Left lung (tissue), 10 donors: Measurements from ENCODE around the gene LMX1B. TPM values are rescaled to one million over a fixed set of nuclear protein-coding genes. Genes with fewer than 3 reads are reported as not detected.
"Not testable (repeated sequence)": the region's sequence is repeated elsewhere in the genome, so short reads cannot be mapped to it uniquely, and the experiment has no call there.

Source experiments
- ATAC-seq: fragments of 200-7000 bp; cut with Tn5 transposase; one replicate; pipeline ENCODE4 v1.9.1; 2020; ENCODE audit warnings: moderate library complexity
- DNase-seq, 4 donors: peaks; one replicate each; pipeline ENCODE4 v3.0.0-alpha.2; 2013 to 2020
- H3K27ac ChIP-seq, 2 donors: fragments of 200-600 bp; sonication (generic) in 1 of 2; one replicate each; pipeline versions ENCODE4 v1.5.0 to v1.8.0; 2020 to 2021
- H3K27me3 ChIP-seq, 2 donors: fragments of 200-600 bp; sonication (generic) in 1 of 2; one replicate each; pipeline versions ENCODE4 v1.5.0 to v1.8.0; 2020 to 2021
- H3K36me3 ChIP-seq, 2 donors: fragments of 200-600 bp; sonication (generic) in 1 of 2; one replicate each; pipeline versions ENCODE4 v1.5.0 to v1.8.0; 2020 to 2021
- H3K4me1 ChIP-seq, 2 donors: fragments of 200-600 bp; one replicate each; pipeline ENCODE4 v1.8.0; 2021
- H3K4me3 ChIP-seq, 2 donors: fragments of 200-600 bp; sonication (generic) in 1 of 2; one replicate each; pipeline versions ENCODE4 v1.5.0 to v1.8.0; 2020 to 2021; ENCODE audit warnings: mild to moderate bottlenecking in 1 of 2
- H3K9me3 ChIP-seq, 2 donors: fragments of 200-600 bp; sonication (generic) in 1 of 2; one replicate each; pipeline versions ENCODE4 v1.5.0 to v1.8.0; 2020 to 2021
- CTCF ChIP-seq, 2 donors: fragments of 200-600 bp; sonication (generic) in 1 of 2; IDR thresholded peaks; one replicate each; pipeline versions ENCODE4 v1.5.0 to v1.8.0; 2021; ENCODE audit warnings: antibody characterized with exemption in 2 of 2
- intact Hi-C, 2 donors: fragments of 100-400 bp; cut with DNase I; formaldehyde crosslinking; loops; one replicate each; pipeline versions ENCODE4 v1.11.2 to v1.14.2; 2022
- polyA plus RNA-seq, 6 donors: library from polyadenylated mRNA; unstranded; fragments of 120-200 nt; gene quantifications; one replicate each; pipeline ENCODE4 v1.2.1, GENCODE V29; 2013; ENCODE audit not compliant: insufficient read length in 6 of 6
- total RNA-seq, 2 donors: library from RNA; stranded (reverse); fragmentation: NEBNext Ultra II Directional; extraction: Animal tissue kit (Norgen Biotek cat#: 25700); gene quantifications; one replicate each; pipeline ENCODE4 v1.2.1, GENCODE V29; 2021
- donor health status: DM: no; HTN: yes; CAD: no.
- donor health status: DM: no; HTN: no; CAD: no.

Gene LMX1B
- total and polyA plus RNA-seq, 8 donors: 0.05 to 0.31 (median 0.20) TPM; not detected in 1

GRCh38 chr9:126704892-126705766, 91.4 kb downstream of the LMX1B start:
- ATAC-seq (peak; percentile 93), DNase-seq (peak; percentile 57 to 92 (median 78))
- Histone ChIP-seq H3K9me3 (no peaks in the 10 kb centered on the region), H3K36me3 (no peaks in the 10 kb centered on the region), H3K27me3 (peaks cover 11 to 82% of the 10 kb centered on the region in 2 donors), H3K27ac (no peak overlapping the region), H3K4me3 (peak overlapping the region in 1 of 2 donors; percentile 11), H3K4me1 (peaks cover 8 to 9% of the 10 kb centered on the region in 2 donors)
- intact Hi-C loops: loop anchor here in 1 of 2 donors (5.0 kb wide), 1 partner anchor 77 kb away; no protein-coding TSS in a partner anchor
- TF ChIP-seq CTCF (IDR thresholded peaks at IDR 0.05): peak; percentile 75 to 79

GRCh38 chr9:126705767-126706697, 92.3 kb downstream of the LMX1B start:
- peak; percentile 45 to 72 for TF ChIP-seq CTCF (IDR thresholded peaks at IDR 0.05)
- intact Hi-C loops: loop anchor here in 1 of 2 donors (5.0 kb wide), 1 partner anchor 76 kb away; no protein-coding TSS in a partner anchor
- Histone ChIP-seq H3K27me3 (peaks cover 11 to 77% of the 10 kb centered on the region in 2 donors), H3K9me3 (no peaks in the 10 kb centered on the region), H3K27ac (no peak overlapping the region), H3K4me3 (peak overlapping the region in 1 of 2 donors; percentile 11), H3K4me1 (peaks cover 8 to 9% of the 10 kb centered on the region in 2 donors), H3K36me3 (no peaks in the 10 kb centered on the region)
- DNase-seq (peak in 2 of 4 donors; percentile 60 to 88), ATAC-seq (peak; percentile 75)

- H3K36me3 ChIP-seq: no peaks in the 10 kb centered on the region
- no peak for ATAC-seq
- H3K9me3 ChIP-seq: no peaks in the 10 kb centered on the region
- no peak overlapping the region for H3K27ac ChIP-seq
- peaks cover 11 to 70% of the 10 kb centered on the region in 2 donors for H3K27me3 ChIP-seq
- H3K4me1 ChIP-seq: peaks cover 8 to 9% of the 10 kb centered on the region in 2 donors
- DNase-seq: no peak
- no peak for TF ChIP-seq CTCF (IDR thresholded peaks at IDR 0.05)
- intact Hi-C loops: loop anchor here in 1 of 2 donors (5.0 kb wide), 1 partner anchor 76 kb away; no protein-coding TSS in a partner anchor
- H3K4me3 ChIP-seq: no peak overlapping the region
Measured at GRCh38 chr9:126706698-126707053, 92.9 kb downstream of the LMX1B start.

GRCh38 chr9:126707083-126707482, 93.4 kb downstream of the LMX1B start:
- H3K27me3 ChIP-seq: peaks cover 11 to 66% of the 10 kb centered on the region in 2 donors
- no peak for TF ChIP-seq CTCF (IDR thresholded peaks at IDR 0.05)
- intact Hi-C loops: loop anchor here in 1 of 2 donors (5.0 kb wide), 1 partner anchor 75 kb away; no protein-coding TSS in a partner anchor

GRCh38 chr9:126707712-126708111, 94.0 kb downstream of the LMX1B start:
- not testable (repeated sequence) for H3K36me3 ChIP-seq, DNase-seq, ATAC-seq, H3K4me1 ChIP-seq, H3K4me3 ChIP-seq, H3K9me3 ChIP-seq, H3K27ac ChIP-seq
- intact Hi-C loops: loop anchor here in 1 of 2 donors (5.0 kb wide), 1 partner anchor 75 kb away; no protein-coding TSS in a partner anchor
- H3K27me3 ChIP-seq: peaks cover 11 to 60% of the 10 kb centered on the region in 2 donors

More at GRCh38 chr9:126707083-126707482, 93.4 kb downstream of the LMX1B start:
- Histone ChIP-seq H3K9me3 (no peaks in the 10 kb centered on the region), H3K27ac (no peak overlapping the region), H3K4me1 (peaks cover 8 to 9% of the 10 kb centered on the region in 2 donors), H3K36me3 (no peaks in the 10 kb centered on the region), H3K4me3 (no peak overlapping the region)
- ATAC-seq (no peak), DNase-seq (no peak)
